Right cardiac atrium (tissue), 5 donors: ENCODE measurements around the gene TSHZ3. TPM values are rescaled to one million over a fixed set of nuclear protein-coding genes. Genes with fewer than 3 reads are reported as not detected.
A peak's percentile ranks its signal among the peaks of the same experiment; 100 is the strongest.

Source experiments
- ATAC-seq, 2 donors: fragments of 200-7000 bp; cut with Tn5 transposase; one replicate each; pipeline versions ENCODE4 v1.8.0 to v1.9.1; 2020; ENCODE audit warnings: moderate library complexity in 2 of 2, mild to moderate bottlenecking in 1 of 2
- DNase-seq, 3 donors: peaks; one replicate each; pipeline ENCODE4 v3.0.0-alpha.2; 2020
- H3K27ac ChIP-seq: one replicate; pipeline ENCODE4 v1.5.1; 2013; ENCODE audit warnings: mild to moderate bottlenecking, low read length, control low read depth, moderate library complexity
- H3K27me3 ChIP-seq: one replicate; pipeline ENCODE4 v1.6.1; 2013; ENCODE audit not compliant: control insufficient read depth, insufficient read depth
- H3K4me1 ChIP-seq: one replicate; pipeline ENCODE4 v1.6.1; 2013; ENCODE audit warnings: low read length; ENCODE audit not compliant: control insufficient read depth, insufficient read depth
- H3K4me3 ChIP-seq: one replicate; pipeline ENCODE4 v1.5.1; 2013; ENCODE audit warnings: low read length, control low read depth
- H3K9me3 ChIP-seq: one replicate; pipeline ENCODE4 v1.6.1; 2013; ENCODE audit warnings: low read length; ENCODE audit not compliant: control insufficient read depth
- WGBS: extraction: QIAGEN DNeasy Blood & Tissue Kit; methylation state at CpG from one replicate; pipeline ENCODE4 v1.1.7; 2013; 5-methylcytosine and 5-hydroxymethylcytosine counted together
- intact Hi-C, 4 donors: fragments of 100-400 bp; cut with DNase I; formaldehyde crosslinking; loops; one replicate each; pipeline versions ENCODE4 v1.11.0 to v1.14.0; 2022 to 2023
- polyA plus RNA-seq: library from polyadenylated mRNA; stranded (reverse); fragments of 200-250 nt; gene quantifications from one replicate; pipeline ENCODE4 v1.2.3, GENCODE V29; 2013
- total RNA-seq, 4 donors: library from RNA; stranded (reverse); fragmentation: NEBNext Ultra II Directional; extraction: Animal tissue kit (Norgen Biotek cat#: 25700); gene quantifications; one replicate each; pipeline ENCODE4 v1.2.1, GENCODE V29; 2021
- donor health status: healthy with polysubstance abuse.
- donor health status: DM: no; HTN: yes; CAD: no.
- donor health status: DM: no; HTN: no; CAD: no.
- donor health status: DM: no; HTN: yes; CAD: no; lungs with severe emphysema.
- donor health status: DM: yes; HTN: yes; CAD: no.

TSHZ3 gene
- total and polyA plus RNA-seq, 5 donors = 1.5 to 7.0 (median 3.9) TPM

DNA sequence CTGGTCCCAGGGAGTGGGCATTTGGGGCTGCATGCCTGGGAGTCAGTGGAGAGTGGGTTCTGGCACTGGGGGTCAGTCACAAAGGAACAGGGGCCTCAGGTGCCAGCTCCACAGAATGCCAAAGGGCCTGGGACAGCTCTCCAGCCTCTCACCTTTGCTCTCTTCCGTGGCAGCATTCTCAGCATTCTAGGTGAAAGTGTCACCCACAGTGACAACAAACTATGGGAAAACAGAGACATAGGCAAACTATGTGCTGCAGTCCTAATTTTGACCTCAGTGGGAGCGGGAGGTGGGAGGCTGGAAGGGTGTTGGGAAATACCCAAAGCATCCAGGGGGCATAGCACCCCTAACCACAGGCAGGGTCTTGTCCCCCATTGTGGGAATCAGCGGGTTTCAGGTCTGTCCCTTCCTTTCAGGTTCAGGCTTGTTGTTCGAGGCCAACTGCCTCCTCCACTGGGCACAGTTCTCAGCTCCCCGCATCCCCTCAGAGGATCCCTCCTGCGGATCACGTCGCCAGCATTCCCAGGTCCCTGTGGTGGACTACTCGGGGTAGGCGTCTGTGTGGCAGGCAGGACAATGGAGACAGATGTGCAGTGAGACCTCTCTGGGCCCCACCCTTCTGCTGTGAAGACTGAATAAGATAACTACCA, 52.4 kb downstream of the TSHZ3 start:
- 95% methylated on average over 10 of the region's 10 CpGs for WGBS
- Histone ChIP-seq H3K9me3 (no peaks in the 10 kb centered on the region), H3K27ac (no peak overlapping the region), H3K4me1 (no peaks in the 10 kb centered on the region), H3K4me3 (no peak overlapping the region), H3K27me3 (no peaks in the 10 kb centered on the region)
- no peak for DNase-seq
- ATAC-seq = no peak
- intact Hi-C loops = no loop called here

DNA sequence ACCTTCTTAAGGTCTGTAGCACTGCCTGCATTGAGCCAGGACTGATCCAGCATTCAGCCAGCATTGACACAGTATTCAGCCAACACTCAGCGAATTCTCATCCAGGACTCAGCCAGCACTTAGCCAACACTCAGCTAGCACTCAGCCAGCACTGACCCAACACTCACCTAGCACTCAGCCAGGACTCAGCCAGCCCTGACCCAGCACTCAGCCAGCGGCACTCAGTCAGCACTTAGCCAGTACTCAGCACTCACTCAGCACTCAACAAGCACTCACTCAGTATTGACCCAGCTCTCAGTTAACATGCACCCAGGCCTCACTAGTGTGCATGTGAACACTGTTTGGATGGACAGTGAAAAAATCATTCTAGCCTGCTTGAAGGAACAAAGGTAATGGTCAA, 55.0 kb downstream of the TSHZ3 start:
- no peak for DNase-seq

DNA sequence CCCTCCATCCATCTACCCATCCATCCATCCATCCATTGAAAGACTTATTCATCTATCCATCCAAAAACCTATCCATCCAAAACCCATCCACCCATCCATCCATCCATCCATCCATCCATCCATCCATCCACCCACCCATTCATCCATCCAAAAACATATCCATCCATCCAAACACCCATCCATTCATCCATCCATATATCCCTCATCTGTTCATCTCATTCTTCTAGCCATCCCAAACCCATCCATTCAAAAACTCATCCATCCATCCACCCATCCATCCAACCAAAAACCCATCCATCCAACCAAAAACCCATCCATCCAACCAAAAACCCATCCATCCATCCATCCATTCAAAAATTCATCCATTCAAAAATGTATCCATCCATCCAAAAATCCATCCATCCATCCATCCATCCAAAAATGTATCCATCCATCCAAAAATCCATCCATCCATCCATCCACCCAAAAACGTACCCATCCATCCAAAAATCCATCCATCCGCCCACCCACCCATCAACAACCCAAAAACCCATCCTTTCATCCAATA, 56.5 kb downstream of the TSHZ3 start:
- DNase-seq = no peak
- no peak overlapping the region for H3K4me3 ChIP-seq

More for the DNA sequence above, 55.0 kb downstream of the TSHZ3 start:
- intact Hi-C loops = no loop called here
- no peaks in the 10 kb centered on the region for H3K9me3 ChIP-seq
- no peak for ATAC-seq
- H3K27ac ChIP-seq = no peak overlapping the region
- no peak overlapping the region for H3K4me3 ChIP-seq
- H3K27me3 ChIP-seq = no peaks in the 10 kb centered on the region
- WGBS = 72% methylated on average over 2 of the region's 2 CpGs
- no peaks in the 10 kb centered on the region for H3K4me1 ChIP-seq

DNA sequence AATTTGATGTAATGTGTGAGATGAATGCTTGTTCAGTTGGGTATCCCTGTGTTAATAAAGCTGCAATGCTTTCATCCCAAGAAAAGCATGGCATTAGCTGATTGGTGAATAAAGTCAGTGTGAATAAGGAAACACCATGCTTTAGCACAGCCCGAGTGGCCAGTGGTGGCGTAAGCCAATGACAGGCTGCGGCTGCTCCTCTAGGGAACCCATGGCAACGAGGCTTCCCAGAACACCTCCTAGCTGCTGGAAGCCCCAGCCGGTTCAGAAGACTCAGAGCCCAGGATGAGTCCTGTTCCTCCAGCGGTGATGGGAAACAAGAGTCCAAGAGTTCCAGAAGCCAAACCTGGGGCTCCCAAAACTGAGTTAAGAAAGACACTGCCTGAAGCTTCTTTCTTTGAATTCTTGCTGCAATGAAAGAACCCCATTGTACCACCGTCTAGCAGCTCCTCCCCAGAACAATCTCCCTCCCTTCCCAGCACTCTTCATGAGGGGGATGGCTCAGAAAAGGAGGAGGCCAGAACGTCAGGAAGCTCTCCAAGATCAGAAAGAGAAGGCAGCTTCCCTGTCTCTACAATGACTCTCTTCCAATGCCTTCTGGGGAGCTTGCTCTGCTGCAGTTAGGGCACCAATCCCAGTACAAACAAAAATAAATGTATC, 58.2 kb downstream of the TSHZ3 start:
- no peaks in the 10 kb centered on the region for H3K27me3 ChIP-seq
- H3K9me3 ChIP-seq = no peaks in the 10 kb centered on the region
- intact Hi-C loops = no loop called here
- peaks cover under 1% of the 10 kb centered on the region for H3K4me1 ChIP-seq
- ATAC-seq (peak in 1 of 2 donors; percentile 35), DNase-seq (no peak)
- no peak overlapping the region for H3K4me3 ChIP-seq
- 61% methylated on average over 8 of the region's 8 CpGs for WGBS
- no peak overlapping the region for H3K27ac ChIP-seq

More for the DNA sequence above, 56.5 kb downstream of the TSHZ3 start:
- Histone ChIP-seq H3K9me3 (no peaks in the 10 kb centered on the region), H3K4me1 (no peaks in the 10 kb centered on the region), H3K27me3 (no peaks in the 10 kb centered on the region), H3K27ac (no peak overlapping the region)
- intact Hi-C loops = no loop called here
- no peak for ATAC-seq
- WGBS = 90% methylated on average over 2 of the region's 2 CpGs

DNA sequence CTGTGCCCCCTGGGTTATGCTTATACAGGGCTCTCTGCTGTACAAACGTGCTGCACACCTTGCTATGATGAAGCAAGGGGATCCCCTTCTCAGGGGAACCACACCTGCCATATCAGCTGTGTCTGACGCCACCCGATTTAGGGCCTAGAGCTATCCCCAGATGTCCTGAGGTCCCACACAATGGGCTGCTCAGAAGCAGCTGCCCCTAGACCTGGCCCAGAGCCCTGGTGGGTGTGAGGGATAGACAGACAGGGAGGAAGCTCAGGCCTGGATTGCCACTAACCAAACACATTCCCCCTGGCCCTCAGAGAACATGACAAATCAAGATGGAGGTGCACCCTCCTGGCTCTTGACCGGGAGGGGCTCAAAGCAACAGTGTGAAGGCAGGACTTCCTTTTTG, 59.3 kb downstream of the TSHZ3 start:
- DNase-seq = no peak
- no peaks in the 10 kb centered on the region for H3K27me3 ChIP-seq
- ATAC-seq = no peak
- no peak overlapping the region for H3K27ac ChIP-seq
- H3K4me3 ChIP-seq = no peak overlapping the region
- peaks cover 3% of the 10 kb centered on the region for H3K4me1 ChIP-seq
- WGBS = 87% methylated on average over 4 of the region's 4 CpGs
- intact Hi-C loops = no loop called here
- no peaks in the 10 kb centered on the region for H3K9me3 ChIP-seq

DNA sequence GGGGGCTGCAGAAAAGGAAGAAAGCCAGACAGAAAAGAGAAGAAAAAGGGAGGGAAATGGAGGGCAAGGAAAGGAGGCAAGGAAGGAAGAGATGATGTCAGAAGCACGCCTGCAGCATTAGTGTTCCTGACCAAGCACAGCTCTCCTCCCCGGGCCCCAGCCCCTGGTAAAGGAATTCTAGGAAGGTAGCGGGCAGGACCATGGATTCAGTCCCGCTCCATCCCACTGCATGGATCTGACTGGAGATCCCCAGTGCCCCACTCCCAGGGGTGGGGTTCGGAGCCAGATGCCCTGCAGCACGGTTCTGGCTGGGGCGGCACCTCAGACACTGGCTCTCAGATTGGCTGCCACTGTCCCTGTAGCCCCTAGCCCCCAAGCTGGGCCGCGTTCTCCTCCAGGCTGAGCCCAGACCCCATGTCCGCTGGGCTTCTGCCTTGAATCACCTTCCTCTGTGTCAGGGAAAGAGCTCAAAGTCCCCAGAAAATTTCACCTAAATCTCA, 59.8 kb downstream of the TSHZ3 start:
- ATAC-seq = no peak
- Histone ChIP-seq H3K27me3 (no peaks in the 10 kb centered on the region), H3K4me1 (peaks cover 3% of the 10 kb centered on the region), H3K4me3 (no peak overlapping the region), H3K9me3 (no peaks in the 10 kb centered on the region), H3K27ac (no peak overlapping the region)
- intact Hi-C loops = no loop called here
- 87% methylated on average over 10 of the region's 10 CpGs for WGBS
- no peak for DNase-seq

DNA sequence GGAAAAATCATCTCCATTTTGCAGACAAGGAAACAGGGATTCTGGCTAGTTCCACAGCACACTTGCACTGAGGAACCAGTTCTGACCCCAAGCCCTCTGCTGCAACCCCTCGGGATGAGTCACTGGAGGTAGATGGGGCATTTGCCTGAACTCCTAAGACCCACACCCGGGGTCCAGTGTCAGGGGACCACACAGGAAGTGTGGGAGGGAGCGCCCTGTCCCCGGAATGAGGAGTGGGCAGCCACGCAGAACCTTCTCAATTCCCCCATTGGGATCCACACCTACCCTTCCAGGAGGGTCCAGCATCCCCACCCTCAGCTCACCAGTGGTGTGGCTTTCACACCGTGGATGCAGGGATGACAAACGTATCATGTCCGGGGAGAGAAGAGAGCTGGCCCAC, 62.7 kb downstream of the TSHZ3 start:
- 84% methylated on average over 8 of the region's 8 CpGs for WGBS
- no peak overlapping the region for H3K27ac ChIP-seq

DNA sequence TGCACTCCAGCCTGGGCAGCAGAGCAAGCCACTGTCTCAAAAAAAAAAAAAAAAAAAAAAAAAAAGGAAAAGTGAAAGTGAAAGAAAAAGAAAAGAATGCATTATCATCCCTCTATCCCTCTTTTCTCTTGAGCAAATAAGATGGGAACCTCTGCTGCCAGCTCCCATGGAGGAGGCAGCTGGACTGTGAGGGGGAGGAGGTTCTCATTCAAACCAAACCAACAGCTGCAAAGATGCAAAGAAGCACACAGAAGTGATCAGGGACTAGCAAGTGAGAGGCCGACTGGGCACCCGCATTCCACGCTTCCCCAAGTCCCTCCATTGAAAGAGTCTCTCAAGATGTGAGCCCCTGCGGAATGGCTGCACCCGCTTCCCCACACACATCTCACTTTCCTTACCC, 63.5 kb downstream of the TSHZ3 start:
- H3K27me3 ChIP-seq = no peaks in the 10 kb centered on the region
- H3K4me3 ChIP-seq = peak overlapping the region; percentile 21
- DNase-seq (no peak), ATAC-seq (peak in 1 of 2 donors; percentile 39)
- no peak overlapping the region for H3K27ac ChIP-seq
- peaks cover 3% of the 10 kb centered on the region for H3K4me1 ChIP-seq
- WGBS = 56% methylated on average over 5 of the region's 5 CpGs
- no peaks in the 10 kb centered on the region for H3K9me3 ChIP-seq
- intact Hi-C loops = no loop called here

More for the DNA sequence above, 62.7 kb downstream of the TSHZ3 start:
- no peak for ATAC-seq
- no peak for DNase-seq
- Histone ChIP-seq H3K9me3 (no peaks in the 10 kb centered on the region), H3K4me3 (no peak overlapping the region), H3K27me3 (no peaks in the 10 kb centered on the region), H3K4me1 (peaks cover 3% of the 10 kb centered on the region)
- intact Hi-C loops = no loop called here

DNA sequence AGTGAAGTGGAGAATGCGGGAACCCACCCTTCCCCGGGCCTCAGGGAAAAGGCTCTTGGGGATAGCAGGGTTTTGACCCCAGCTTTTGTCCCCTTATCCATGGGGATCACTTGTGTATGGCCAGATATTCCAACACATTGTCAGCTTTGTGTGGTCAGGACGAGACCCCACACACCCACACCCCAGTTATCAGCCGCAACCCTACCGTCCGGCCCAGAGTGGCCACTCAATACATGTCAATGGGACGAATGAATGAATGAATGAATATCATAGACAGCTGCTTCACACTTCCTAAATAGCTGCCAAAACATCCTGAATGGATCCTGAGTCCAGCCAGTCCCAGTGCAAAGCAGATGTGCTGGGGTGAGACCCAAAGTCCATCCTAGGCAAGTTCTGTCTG, 64.6 kb downstream of the TSHZ3 start:
- H3K27me3 ChIP-seq = no peaks in the 10 kb centered on the region
- ATAC-seq (no peak), DNase-seq (no peak)
- H3K4me3 ChIP-seq = no peak overlapping the region
- intact Hi-C loops = no loop called here
- no peak overlapping the region for H3K27ac ChIP-seq
- H3K9me3 ChIP-seq = no peaks in the 10 kb centered on the region
- H3K4me1 ChIP-seq = peaks cover 3% of the 10 kb centered on the region
- WGBS = 94% methylated on average over 7 of the region's 7 CpGs

DNA sequence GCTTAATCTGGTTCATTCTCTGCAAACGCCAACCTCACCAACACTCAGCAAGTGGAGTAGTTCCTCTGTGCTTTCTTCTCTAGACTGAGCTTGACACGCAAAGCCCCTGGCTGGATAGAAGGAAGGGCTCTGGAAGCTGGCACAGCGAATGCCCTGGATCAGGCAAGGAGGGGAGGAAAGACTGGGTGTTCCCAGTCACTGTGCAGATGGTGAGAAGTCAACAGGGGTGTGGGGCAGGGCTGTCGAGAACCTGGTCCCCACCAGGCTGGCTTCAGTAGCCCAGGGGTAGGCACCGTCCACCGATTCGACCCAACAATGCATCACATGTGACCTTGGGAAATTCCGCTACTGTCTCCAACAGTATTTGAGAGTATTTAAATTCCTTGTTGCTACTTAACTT, 65.5 kb downstream of the TSHZ3 start:
- WGBS = 94% methylated on average over 8 of the region's 8 CpGs
- intact Hi-C loops = no loop called here
- ATAC-seq = no peak
- Histone ChIP-seq H3K27me3 (no peaks in the 10 kb centered on the region), H3K4me3 (no peak overlapping the region), H3K27ac (no peak overlapping the region), H3K9me3 (no peaks in the 10 kb centered on the region), H3K4me1 (peaks cover 3% of the 10 kb centered on the region)
- no peak for DNase-seq

DNA sequence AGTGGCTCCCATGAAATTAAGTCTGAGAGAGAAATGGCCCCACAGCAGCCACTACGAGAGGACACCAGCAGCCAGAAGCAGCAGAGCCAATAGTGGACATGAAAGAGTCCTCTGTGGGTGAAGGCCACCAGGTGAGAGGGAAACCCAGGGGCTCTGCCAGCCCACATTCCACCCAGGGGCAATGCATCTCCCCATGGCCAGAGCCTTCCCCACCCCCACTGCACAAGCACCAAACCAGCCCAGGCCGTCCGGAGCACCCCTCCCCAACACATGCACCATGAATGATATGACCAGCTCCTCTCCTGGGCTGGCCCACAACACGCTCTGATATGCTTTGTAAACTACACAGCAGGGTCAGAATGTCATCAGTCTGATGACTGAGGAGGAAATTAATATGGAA, 66.9 kb downstream of the TSHZ3 start:
- ATAC-seq (no peak), DNase-seq (no peak)
- H3K27me3 ChIP-seq = no peaks in the 10 kb centered on the region
- 65% methylated on average over 4 of the region's 4 CpGs for WGBS
- no peak overlapping the region for H3K4me3 ChIP-seq
- H3K9me3 ChIP-seq = no peaks in the 10 kb centered on the region
- H3K27ac ChIP-seq = no peak overlapping the region
- intact Hi-C loops = no loop called here
- peaks cover 3% of the 10 kb centered on the region for H3K4me1 ChIP-seq
